ENCODE results near the gene CTNNAL1. TPM values are rescaled to one million over a fixed set of nuclear protein-coding genes. Genes with fewer than 3 reads are reported as not detected.

CTNNAL1 gene
- total and polyA plus RNA-seq, 2 of the 8 experiments (the other 6 are each of a cell fraction or from before 2014, with no cell fraction given): 23.2 to 66.1 TPM

DNA sequence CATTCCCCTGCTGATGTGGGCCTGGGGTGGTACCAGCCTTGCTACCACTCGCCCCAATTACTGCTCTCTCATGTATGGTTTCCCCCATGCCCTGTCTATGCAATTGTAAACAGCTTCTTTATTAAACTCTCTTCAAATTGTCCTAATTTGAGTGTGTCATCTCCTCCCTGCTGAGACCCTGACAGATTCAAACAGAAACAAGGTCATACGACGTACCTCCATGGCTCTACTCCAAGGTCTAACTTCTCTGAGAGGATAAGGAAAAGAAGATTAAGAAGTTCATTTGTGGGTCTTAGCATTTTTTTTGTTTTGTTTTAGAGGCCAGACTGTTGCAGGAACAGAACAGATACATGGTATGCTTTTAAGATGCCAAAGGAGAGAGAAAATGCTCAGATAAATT lies 41.1 kb downstream of the CTNNAL1 start:
- Histone ChIP-seq H3K9ac (replicated peaks in 1 of 4; ENCODE audit: extremely low read depth in 1 of 4, low read depth in 3 of 4, low read length in 3 of 4) (no peak overlapping the region), H3K27ac (ENCODE audit: low read depth, low read length) (no peak overlapping the region), H4K8ac (ENCODE audit: extremely low read depth, insufficient read depth, low read length) (no peak overlapping the region), H3K36me3 (ENCODE audit: control insufficient read depth in 2 of 4, insufficient read depth in 4 of 4, low read length in 3 of 4) (peaks cover 0 to 16% (median 7%) of the 10 kb centered on the region in 4 experiments; a peak in 6 of 8 replicates), H4K20me1 (replicated peaks in 1 of 2; ENCODE audit: control insufficient read depth in 1 of 2, insufficient read depth in 2 of 2, low read length in 2 of 2) (no peaks in the 10 kb centered on the region), H3K79me2 (ENCODE audit: control insufficient read depth in 1 of 2, insufficient read depth in 2 of 2, low read length in 2 of 2) (no peaks in the 10 kb centered on the region), H2AK5ac (ENCODE audit: low read depth, low read length) (no peak overlapping the region), H3K23me2 (ENCODE audit: low read depth, low read length) (no peaks in the 10 kb centered on the region), H2BK12ac (ENCODE audit: low read depth, low read length) (no peak overlapping the region), H3K14ac (ENCODE audit: insufficient read length) (no peak overlapping the region), H2AFZ (ENCODE audit: low read length) (no peak overlapping the region), H3K4me2 (ENCODE audit: insufficient read depth in 1 of 2, low read depth in 2 of 2, low read length in 2 of 2) (no peak overlapping the region), H2BK20ac (ENCODE audit: low read length) (no peak overlapping the region), H3K56ac (replicated peaks; ENCODE audit: insufficient read length, low read depth, low read length) (no peak overlapping the region), H3K4me1 (replicated peaks in 1 of 4; ENCODE audit: control insufficient read depth in 3 of 4, insufficient read depth in 4 of 4, low read length in 3 of 4) (no peaks in the 10 kb centered on the region), H2BK15ac (ENCODE audit: low read length) (no peak overlapping the region), H4K5ac (ENCODE audit: insufficient read length, low read depth, low read length) (no peak overlapping the region), H3K79me1 (ENCODE audit: low read depth, low read length) (no peaks in the 10 kb centered on the region), H2BK5ac (ENCODE audit: low read depth, low read length) (no peak overlapping the region), H3K23ac (ENCODE audit: insufficient read length) (no peak overlapping the region), H2BK120ac (replicated peaks; ENCODE audit: low read depth, low read length) (no peak overlapping the region), H3K4ac (replicated peaks; ENCODE audit: insufficient read length, low read depth, low read length) (no peak overlapping the region), H3K4me3 (ENCODE audit: extremely low read depth in 1 of 4, insufficient read depth in 2 of 4, low read depth in 3 of 4, low read length in 4 of 4) (no peak overlapping the region), H3K9me3 (ENCODE audit: insufficient read depth in 2 of 2, low read depth in 1 of 2, low read length in 1 of 2) (0 out of 4 replicates have a peak, but pooled peaks cover 0 to 2% of the 10 kb centered on the region in 2 experiments), H3K18ac (ENCODE audit: extremely low read depth, low read length) (no peak overlapping the region), H4K91ac (replicated peaks; ENCODE audit: insufficient read length, low read length) (no peak overlapping the region), H3K27me3 (replicated peaks in 1 of 4; ENCODE audit: control insufficient read depth in 3 of 4, extremely low read depth in 1 of 4, insufficient read depth in 3 of 4, low read length in 3 of 4) (no peaks in the 10 kb centered on the region)
- no peak for DNase-seq (ENCODE audit: low read depth in 1 of 2, low spot score in 2 of 2)
- ChIA-PET CTCF (ENCODE audit: partially characterized antibody) (interaction anchor here (0.6 kb wide), 1 partner anchor 27 kb away, joined by 4 read pairs; no protein-coding TSS in a partner anchor), POLR2A (ENCODE audit: partially characterized antibody) (no interaction called here)
- 97% methylated on average over 3 of the region's 3 CpGs; no CpG with 5 or more reads in 1 of the 2 experiments for WGBS, 2 experiments (ENCODE audit: extremely low coverage in 1 of 2, insufficient coverage in 1 of 2, insufficient read length in 1 of 2, insufficient replicate concordance in 2 of 2, low coverage in 1 of 2, low lambda C conversion rate in 2 of 2, missing lambda C conversion rate in 1 of 2)
- no peak for FAIRE-seq
- TF ChIP-seq TEAD4 (IDR thresholded peaks at IDR 0.05; ENCODE audit: low read depth, low read length) (no peak), CBX8 (IDR thresholded peaks at IDR 0.05; ENCODE audit: borderline replicate concordance, low read depth, low read length) (no peak), ASH2L (IDR thresholded peaks at IDR 0.05; ENCODE audit: low read length) (no peak), MAFK (IDR thresholded peaks at IDR 0.05; ENCODE audit: low read depth, low read length) (no peak), RNF2 (IDR thresholded peaks at IDR 0.05; ENCODE audit: borderline replicate concordance, low read depth, low read length, missing control alignments, poor library complexity, severe bottlenecking) (no peak), CBX5 (IDR thresholded peaks at IDR 0.05; ENCODE audit: low read depth, low read length) (no peak), NANOG (IDR thresholded peaks at IDR 0.05; ENCODE audit: insufficient read depth, low read depth, low read length, poor library complexity, severe bottlenecking) (no peak), GTF2F1 (IDR thresholded peaks at IDR 0.05; ENCODE audit: borderline replicate concordance, low read depth, low read length) (no peak), TBP (IDR thresholded peaks at IDR 0.05; ENCODE audit: low read depth, low read length) (no peak), TAF7 (optimal IDR thresholded peaks at IDR 0.05; ENCODE audit: borderline replicate concordance, low read depth, low read length) (no peak), YY1 (IDR thresholded peaks at IDR 0.05; ENCODE audit: low read depth, low read length) (no peak)
- TF ChIP-seq, protein P1, sequence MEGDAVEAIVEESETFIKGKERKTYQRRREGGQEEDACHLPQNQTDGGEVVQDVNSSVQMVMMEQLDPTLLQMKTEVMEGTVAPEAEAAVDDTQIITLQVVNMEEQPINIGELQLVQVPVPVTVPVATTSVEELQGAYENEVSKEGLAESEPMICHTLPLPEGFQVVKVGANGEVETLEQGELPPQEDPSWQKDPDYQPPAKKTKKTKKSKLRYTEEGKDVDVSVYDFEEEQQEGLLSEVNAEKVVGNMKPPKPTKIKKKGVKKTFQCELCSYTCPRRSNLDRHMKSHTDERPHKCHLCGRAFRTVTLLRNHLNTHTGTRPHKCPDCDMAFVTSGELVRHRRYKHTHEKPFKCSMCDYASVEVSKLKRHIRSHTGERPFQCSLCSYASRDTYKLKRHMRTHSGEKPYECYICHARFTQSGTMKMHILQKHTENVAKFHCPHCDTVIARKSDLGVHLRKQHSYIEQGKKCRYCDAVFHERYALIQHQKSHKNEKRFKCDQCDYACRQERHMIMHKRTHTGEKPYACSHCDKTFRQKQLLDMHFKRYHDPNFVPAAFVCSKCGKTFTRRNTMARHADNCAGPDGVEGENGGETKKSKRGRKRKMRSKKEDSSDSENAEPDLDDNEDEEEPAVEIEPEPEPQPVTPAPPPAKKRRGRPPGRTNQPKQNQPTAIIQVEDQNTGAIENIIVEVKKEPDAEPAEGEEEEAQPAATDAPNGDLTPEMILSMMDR (IDR thresholded peaks at IDR 0.05; ENCODE audit: control extremely low read depth in 1 of 3, insufficient read depth in 1 of 3, low read depth in 1 of 3, low read length in 3 of 3): no peak
